HEK293T (cell line): ENCODE results near the gene SMCP.

Experiments used
- BHLHE40 ChIP-seq: fragments of 450-650 bp; IDR thresholded peaks from 2 replicates; pipeline ENCODE4 v1.6.1; 2016; ENCODE audit warnings: mild to moderate bottlenecking, moderate library complexity, borderline replicate concordance
- FOXA1 ChIP-seq: fragments of 450-650 bp; IDR thresholded peaks from 2 replicates; pipeline ENCODE4 v1.6.1; 2016; ENCODE audit warnings: mild to moderate bottlenecking
- FOXK2 ChIP-seq: fragments of 450-650 bp; IDR thresholded peaks from 2 replicates; pipeline ENCODE4 v1.6.1; 2016; ENCODE audit warnings: mild to moderate bottlenecking
- FOXM1 ChIP-seq: fragments of 450-650 bp; IDR thresholded peaks from 2 replicates; pipeline ENCODE4 v1.6.1; 2017; ENCODE audit warnings: mild to moderate bottlenecking, borderline replicate concordance
- HDGF ChIP-seq: fragments of 450-650 bp; IDR thresholded peaks from 2 replicates; pipeline ENCODE4 v1.6.1; 2017; ENCODE audit warnings: antibody characterized with exemption, borderline replicate concordance
- L3MBTL2 ChIP-seq: fragments of 450-650 bp; conservative IDR thresholded peaks from 2 replicates; pipeline ENCODE4 v1.6.1; 2016; ENCODE audit warnings: mild to moderate bottlenecking
- NFRKB ChIP-seq: fragments of 450-650 bp; IDR thresholded peaks from 2 replicates; pipeline ENCODE4 v1.6.1; 2016; ENCODE audit warnings: mild to moderate bottlenecking, moderate library complexity

DNA sequence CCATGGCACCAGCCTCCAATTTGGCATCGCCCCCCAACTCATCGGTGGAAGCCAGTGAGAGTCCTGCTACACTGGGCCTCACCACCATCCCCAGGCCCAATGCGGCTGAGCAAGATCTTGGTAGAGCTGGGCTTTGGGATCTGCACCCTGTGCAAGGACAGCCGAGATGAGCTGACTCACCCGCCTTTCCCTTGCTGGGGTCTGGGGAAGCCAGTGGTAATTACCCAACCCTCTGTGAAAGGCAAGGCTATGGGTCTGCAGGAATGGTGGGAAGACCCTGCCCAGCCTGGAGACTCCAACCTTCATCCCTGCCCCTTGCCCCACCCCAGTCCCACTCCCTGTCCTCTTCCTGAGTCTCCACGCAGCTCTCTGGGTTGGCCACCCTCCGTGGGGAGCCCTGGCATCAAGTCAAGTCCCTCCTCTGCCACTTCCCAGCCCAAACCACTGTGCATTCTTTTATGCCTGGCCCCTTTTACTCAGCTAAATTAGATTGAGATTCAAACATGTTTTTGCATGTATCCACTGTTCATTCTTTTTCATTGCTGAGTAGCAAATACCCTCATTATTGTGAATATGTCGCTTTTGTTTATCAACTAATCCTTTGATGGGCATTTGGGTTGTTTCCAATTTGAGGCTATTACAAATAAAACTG, 8.8 kb downstream of the SMCP start:
- no peak for TF ChIP-seq L3MBTL2
- no peak for TF ChIP-seq FOXK2
- no peak for TF ChIP-seq BHLHE40
- no peak for TF ChIP-seq HDGF
- TF ChIP-seq FOXM1 = no peak
- TF ChIP-seq NFRKB = no peak
- TF ChIP-seq FOXA1 = no peak
